Right cardiac atrium (tissue), 5 donors: ENCODE data around the gene PAFAH1B2. TPM values are rescaled to one million over a fixed set of nuclear protein-coding genes. Genes with fewer than 3 reads are reported as not detected.

Source experiments
- ATAC-seq, 2 donors: fragments of 200-7000 bp; cut with Tn5 transposase; one replicate each; pipeline versions ENCODE4 v1.8.0 to v1.9.1; 2020; ENCODE audit warnings: moderate library complexity in 2 of 2, mild to moderate bottlenecking in 1 of 2
- DNase-seq, 3 donors: peaks; one replicate each; pipeline ENCODE4 v3.0.0-alpha.2; 2020
- H3K27ac ChIP-seq: one replicate; pipeline ENCODE4 v1.5.1; 2013; ENCODE audit warnings: mild to moderate bottlenecking, low read length, control low read depth, moderate library complexity
- H3K27me3 ChIP-seq: one replicate; pipeline ENCODE4 v1.6.1; 2013; ENCODE audit not compliant: control insufficient read depth, insufficient read depth
- H3K4me1 ChIP-seq: one replicate; pipeline ENCODE4 v1.6.1; 2013; ENCODE audit warnings: low read length; ENCODE audit not compliant: control insufficient read depth, insufficient read depth
- H3K4me3 ChIP-seq: one replicate; pipeline ENCODE4 v1.5.1; 2013; ENCODE audit warnings: low read length, control low read depth
- H3K9me3 ChIP-seq: one replicate; pipeline ENCODE4 v1.6.1; 2013; ENCODE audit warnings: low read length; ENCODE audit not compliant: control insufficient read depth
- WGBS: extraction: QIAGEN DNeasy Blood & Tissue Kit; methylation state at CpG from one replicate; pipeline ENCODE4 v1.1.7; 2013; 5-methylcytosine and 5-hydroxymethylcytosine counted together
- intact Hi-C, 4 donors: fragments of 100-400 bp; cut with DNase I; formaldehyde crosslinking; loops; one replicate each; pipeline versions ENCODE4 v1.11.0 to v1.14.0; 2022 to 2023
- polyA plus RNA-seq: library from polyadenylated mRNA; stranded (reverse); fragments of 200-250 nt; gene quantifications from one replicate; pipeline ENCODE4 v1.2.3, GENCODE V29; 2013
- total RNA-seq, 4 donors: library from RNA; stranded (reverse); fragmentation: NEBNext Ultra II Directional; extraction: Animal tissue kit (Norgen Biotek cat#: 25700); gene quantifications; one replicate each; pipeline ENCODE4 v1.2.1, GENCODE V29; 2021
- donor health status: healthy with polysubstance abuse.
- donor health status: DM: no; HTN: yes; CAD: no.
- donor health status: DM: no; HTN: no; CAD: no.
- donor health status: DM: no; HTN: yes; CAD: no; lungs with severe emphysema.
- donor health status: DM: yes; HTN: yes; CAD: no.

PAFAH1B2 gene
- total and polyA plus RNA-seq, 5 donors = 20.4 to 68.1 (median 57.1) TPM

DNA sequence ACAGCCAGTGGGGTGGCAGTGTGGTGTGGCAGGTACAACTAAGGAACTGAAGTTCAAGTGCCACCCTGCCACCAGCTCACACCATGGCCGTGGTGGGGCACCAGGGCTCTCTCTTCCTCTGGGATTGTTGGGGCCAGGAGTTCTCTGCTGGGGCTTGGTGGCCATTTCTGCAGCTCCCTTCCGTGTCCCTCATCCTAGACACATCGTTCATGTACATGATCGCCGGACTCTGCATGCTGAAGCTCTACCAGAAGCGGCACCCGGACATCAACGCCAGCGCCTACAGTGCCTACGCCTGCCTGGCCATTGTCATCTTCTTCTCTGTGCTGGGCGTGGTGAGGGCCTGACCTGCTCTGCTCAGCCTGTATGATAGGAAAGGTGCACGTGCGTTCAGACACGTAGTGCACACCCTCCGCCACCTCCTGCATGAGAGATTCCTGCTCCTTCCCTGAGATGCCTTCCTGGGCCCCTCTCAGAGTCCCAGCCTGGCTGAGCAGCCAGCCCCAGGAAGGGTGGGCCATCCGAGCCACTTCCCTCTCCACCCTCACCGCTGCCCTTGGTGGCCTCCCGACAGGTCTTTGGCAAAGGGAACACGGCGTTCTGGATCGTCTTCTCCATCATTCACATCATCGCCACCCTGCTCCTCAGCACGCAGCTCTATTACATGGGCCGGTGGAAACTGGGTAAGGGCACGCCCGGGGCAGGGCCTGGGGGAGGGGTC lies 47.8 kb downstream of the PAFAH1B2 start:
- DNase-seq (peak in 1 of 3 donors; percentile 47), ATAC-seq (no peak)
- WGBS = 91% methylated on average over 26 of the region's 26 CpGs
- H3K27ac ChIP-seq = no peak overlapping the region
- no peaks in the 10 kb centered on the region for H3K4me1 ChIP-seq
- H3K4me3 ChIP-seq = no peak overlapping the region
- H3K9me3 ChIP-seq = no peaks in the 10 kb centered on the region
- intact Hi-C loops = no loop called here
- no peaks in the 10 kb centered on the region for H3K27me3 ChIP-seq

DNA sequence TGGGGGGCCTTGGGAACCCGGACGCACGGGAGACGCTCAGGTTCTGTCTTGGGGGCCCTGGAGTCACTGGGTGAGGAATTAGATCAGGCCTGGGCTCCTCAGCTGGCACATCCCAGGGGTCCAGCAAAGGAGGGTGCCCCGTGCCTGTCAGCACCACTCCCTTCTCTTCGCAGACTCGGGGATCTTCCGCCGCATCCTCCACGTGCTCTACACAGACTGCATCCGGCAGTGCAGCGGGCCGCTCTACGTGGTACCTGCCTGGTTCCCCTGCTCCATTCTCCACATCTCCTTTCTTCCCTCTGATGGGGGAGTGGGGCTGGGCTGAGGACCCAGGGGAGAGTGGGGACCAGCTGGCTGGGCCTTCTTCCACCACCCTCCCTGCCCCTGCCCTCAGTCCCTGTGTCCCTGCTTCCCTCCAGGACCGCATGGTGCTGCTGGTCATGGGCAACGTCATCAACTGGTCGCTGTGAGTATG lies 48.4 kb downstream of the PAFAH1B2 start:
- H3K9me3 ChIP-seq = no peaks in the 10 kb centered on the region
- ATAC-seq (no peak), DNase-seq (peak in 1 of 3 donors; percentile 36)
- H3K27me3 ChIP-seq = no peaks in the 10 kb centered on the region
- intact Hi-C loops = no loop called here
- H3K27ac ChIP-seq = no peak overlapping the region
- H3K4me3 ChIP-seq = no peak overlapping the region
- H3K4me1 ChIP-seq = no peaks in the 10 kb centered on the region
- 93% methylated on average over 17 of the region's 17 CpGs for whole genome bisulfite sequencing

DNA sequence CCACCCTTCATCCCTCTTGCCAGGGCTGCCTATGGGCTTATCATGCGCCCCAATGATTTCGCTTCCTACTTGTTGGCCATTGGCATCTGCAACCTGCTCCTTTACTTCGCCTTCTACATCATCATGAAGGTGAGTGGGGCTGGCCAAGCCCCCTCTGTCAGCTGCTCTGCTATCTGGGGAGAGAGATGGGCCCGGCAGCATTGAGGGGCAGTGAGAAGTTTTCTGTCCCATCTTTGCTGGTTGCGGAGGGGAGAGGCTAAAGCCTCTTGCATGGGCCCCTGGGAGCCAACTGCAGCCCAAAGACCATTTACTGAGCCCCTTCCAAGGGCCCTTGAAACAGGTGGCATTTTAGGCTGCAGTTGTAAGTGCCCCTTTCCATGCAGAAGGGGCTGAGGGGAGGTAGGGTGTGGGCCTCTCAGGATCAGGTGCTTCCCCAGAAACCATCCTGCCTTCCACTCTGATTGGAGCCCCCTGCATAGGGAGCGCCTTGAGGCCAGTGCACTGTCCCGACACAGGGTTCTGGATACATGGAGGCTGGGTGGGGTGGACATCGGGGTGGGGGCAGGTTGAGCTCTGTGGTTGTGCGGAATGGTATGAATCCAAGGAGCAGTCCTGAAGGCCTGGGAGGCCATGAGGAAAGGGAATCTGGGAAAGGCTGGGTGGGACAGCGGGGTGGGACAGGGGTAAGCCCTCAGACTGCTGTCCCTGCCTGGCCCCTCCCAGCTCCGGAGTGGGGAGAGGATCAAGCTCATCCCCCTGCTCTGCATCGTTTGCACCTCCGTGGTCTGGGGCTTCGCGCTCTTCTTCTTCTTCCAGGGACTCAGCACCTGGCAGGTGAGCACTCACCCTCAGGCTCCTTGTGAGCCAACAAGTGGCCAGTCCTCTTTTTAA lies 49.3 kb downstream of the PAFAH1B2 start:
- Histone ChIP-seq H3K9me3 (no peaks in the 10 kb centered on the region), H3K27me3 (no peaks in the 10 kb centered on the region), H3K27ac (no peak overlapping the region), H3K4me3 (no peak overlapping the region), H3K4me1 (no peaks in the 10 kb centered on the region)
- ATAC-seq (no peak), DNase-seq (peak in 1 of 3 donors; percentile 50)
- 94% methylated on average over 15 of the region's 15 CpGs for WGBS
- intact Hi-C loops = no loop called here

DNA sequence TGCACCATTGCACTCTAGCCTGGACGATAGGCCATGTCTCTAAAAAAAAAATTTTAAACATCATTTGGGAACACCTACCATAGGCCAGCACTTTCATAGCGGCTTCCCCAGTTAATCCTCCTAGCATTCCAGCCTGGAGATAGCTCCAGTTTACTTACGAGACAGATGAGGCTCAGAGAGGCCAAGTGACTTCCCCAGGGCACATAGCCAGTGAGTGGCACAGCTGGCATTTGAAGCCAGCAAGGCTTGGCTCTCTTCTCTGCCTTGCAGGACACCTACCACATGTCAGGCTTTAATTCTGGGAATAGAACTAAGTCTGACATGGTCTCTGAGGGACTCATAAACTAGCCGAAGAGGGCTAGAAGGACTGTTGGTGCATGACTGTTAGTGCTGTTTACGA lies 50.2 kb downstream of the PAFAH1B2 start:
- DNase-seq = peak in 1 of 3 donors; percentile 22
- H3K4me3 ChIP-seq = no peak overlapping the region
- no peaks in the 10 kb centered on the region for H3K27me3 ChIP-seq
- ATAC-seq = no peak
- WGBS = 74% methylated on average over 5 of the region's 5 CpGs
- H3K4me1 ChIP-seq = no peaks in the 10 kb centered on the region
- intact Hi-C loops = no loop called here
- no peaks in the 10 kb centered on the region for H3K9me3 ChIP-seq
- H3K27ac ChIP-seq = no peak overlapping the region

DNA sequence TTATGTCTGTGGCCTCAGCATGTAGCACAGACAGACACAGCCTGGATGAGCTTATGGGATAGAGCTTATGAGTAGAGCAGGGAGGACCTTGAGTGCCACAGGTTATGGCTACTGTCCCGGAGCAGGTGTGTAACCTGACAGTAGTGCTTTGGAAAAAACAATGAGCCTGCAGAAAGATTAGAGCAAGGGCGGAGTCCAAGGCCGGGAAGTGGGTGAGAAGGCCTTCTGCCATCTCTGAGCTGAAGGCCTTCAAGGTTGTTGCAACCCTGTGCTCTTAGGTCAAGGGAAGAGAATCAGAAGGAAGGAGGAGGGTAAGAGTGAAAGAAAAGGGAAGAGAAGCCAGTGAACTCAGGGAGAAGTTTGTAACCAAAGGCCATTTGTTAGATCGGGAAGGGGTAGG lies 51.2 kb downstream of the PAFAH1B2 start:
- 85% methylated on average over 4 of the region's 4 CpGs for WGBS
- ATAC-seq = no peak
- DNase-seq = peak in 2 of 3 donors; percentile 10 to 49
- intact Hi-C loops = no loop called here
- no peaks in the 10 kb centered on the region for H3K27me3 ChIP-seq
- H3K4me1 ChIP-seq = no peaks in the 10 kb centered on the region
- no peaks in the 10 kb centered on the region for H3K9me3 ChIP-seq
- H3K4me3 ChIP-seq = no peak overlapping the region
- H3K27ac ChIP-seq = no peak overlapping the region

DNA sequence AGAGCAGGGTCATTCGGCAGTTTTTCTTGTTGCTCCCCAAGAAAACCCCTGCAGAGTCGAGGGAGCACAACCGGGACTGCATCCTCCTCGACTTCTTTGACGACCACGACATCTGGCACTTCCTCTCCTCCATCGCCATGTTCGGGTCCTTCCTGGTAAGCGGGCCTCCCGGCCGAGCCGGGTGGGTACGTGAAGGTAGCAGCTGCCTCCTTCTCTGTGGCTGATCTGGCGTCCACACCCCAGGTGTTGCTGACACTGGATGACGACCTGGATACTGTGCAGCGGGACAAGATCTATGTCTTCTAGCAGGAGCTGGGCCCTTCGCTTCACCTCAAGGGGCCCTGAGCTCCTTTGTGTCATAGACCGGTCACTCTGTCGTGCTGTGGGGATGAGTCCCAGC lies 51.7 kb downstream of the PAFAH1B2 start:
- Histone ChIP-seq H3K27ac (no peak overlapping the region), H3K27me3 (no peaks in the 10 kb centered on the region), H3K4me3 (no peak overlapping the region), H3K9me3 (no peaks in the 10 kb centered on the region), H3K4me1 (no peaks in the 10 kb centered on the region)
- 89% methylated on average over 19 of the region's 19 CpGs for WGBS
- peak in 2 of 3 donors; percentile 15 to 54 for DNase-seq
- intact Hi-C loops = no loop called here
- no peak for ATAC-seq

DNA sequence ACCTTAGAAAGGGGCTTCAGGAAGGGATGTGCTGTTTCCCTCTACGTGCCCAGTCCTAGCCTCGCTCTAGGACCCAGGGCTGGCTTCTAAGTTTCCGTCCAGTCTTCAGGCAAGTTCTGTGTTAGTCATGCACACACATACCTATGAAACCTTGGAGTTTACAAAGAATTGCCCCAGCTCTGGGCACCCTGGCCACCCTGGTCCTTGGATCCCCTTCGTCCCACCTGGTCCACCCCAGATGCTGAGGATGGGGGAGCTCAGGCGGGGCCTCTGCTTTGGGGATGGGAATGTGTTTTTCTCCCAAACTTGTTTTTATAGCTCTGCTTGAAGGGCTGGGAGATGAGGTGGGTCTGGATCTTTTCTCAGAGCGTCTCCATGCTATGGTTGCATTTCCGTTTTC lies 52.9 kb downstream of the PAFAH1B2 start:
- no peak for ATAC-seq
- Histone ChIP-seq H3K4me1 (peaks cover 3% of the 10 kb centered on the region), H3K9me3 (no peaks in the 10 kb centered on the region), H3K27me3 (no peaks in the 10 kb centered on the region), H3K27ac (no peak overlapping the region), H3K4me3 (no peak overlapping the region)
- WGBS = 91% methylated on average over 7 of the region's 7 CpGs
- intact Hi-C loops = no loop called here
- peak in 1 of 3 donors; percentile 48 for DNase-seq

DNA sequence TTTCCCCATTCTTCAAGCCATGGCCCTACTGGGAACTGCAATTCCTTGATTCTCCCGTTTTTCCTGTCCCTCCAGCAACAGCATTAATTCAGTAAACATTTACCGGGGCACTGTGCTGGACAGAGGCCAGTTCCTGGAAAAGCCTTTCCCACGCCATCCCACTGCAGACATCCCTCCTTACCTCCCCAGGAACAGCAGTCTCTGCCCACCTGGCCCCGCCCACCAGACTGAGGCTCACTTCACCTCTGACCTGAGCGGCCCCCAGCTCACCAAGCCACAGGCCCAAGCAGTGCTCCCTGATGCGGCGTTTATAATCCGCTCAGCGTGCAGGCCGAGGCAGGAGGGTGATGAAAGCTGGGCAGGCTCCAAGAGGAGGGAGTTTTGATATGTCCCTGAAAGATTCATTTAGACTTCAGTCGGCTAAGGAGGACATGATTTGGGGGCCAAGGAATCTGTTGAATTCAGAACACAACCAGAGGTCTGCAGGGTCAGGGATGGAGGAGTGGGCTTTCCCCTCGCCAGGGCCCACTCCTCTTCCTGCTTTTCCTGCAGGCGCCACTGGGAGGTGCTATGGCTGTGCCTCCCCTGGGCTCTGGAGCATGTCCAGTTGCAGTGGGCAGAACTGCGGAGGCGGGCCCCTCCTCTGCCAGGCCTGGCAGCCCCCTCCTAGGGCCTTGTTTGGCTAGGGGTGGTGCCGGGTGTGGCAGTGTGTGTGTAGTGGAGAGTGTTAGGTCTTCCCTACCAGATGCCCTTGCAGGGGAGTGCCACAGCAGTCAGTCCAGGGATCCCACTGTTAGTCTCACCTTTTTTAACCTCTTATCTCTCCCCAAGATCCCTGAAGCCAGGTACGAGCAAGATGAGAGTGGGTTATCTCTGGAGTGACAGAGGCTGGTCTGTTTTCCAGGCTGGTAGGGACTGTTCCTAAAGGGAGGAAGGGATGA lies 53.7 kb downstream of the PAFAH1B2 start:
- Histone ChIP-seq H3K4me3 (no peak overlapping the region), H3K9me3 (no peaks in the 10 kb centered on the region), H3K27ac (peak overlapping the region; percentile 78), H3K27me3 (no peaks in the 10 kb centered on the region), H3K4me1 (peaks cover 8% of the 10 kb centered on the region)
- peak; percentile 63 to 83 (median 82) for DNase-seq
- peak; percentile 7 to 8 for ATAC-seq
- intact Hi-C loops = no loop called here
- WGBS = 45% methylated on average over 17 of the region's 17 CpGs

DNA sequence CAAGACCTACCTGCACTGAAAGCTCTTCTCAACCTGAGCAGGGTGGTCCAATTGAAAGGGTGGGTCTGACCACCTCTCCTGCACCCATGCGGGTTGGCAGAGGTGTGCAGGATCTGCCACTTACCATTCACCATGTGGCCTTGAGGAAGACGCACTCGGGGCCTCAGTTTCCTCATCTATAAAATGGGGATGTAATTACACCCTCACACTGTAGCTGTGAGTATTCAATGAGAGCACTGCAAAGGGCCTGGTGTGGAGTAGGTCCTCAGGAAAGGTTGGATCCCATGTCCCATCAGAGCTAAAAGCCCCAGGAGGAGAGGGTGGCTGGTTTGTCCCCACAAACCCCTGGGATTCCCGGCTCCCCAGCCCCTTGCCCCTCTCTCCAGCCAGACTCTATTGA lies 54.5 kb downstream of the PAFAH1B2 start:
- Histone ChIP-seq H3K9me3 (no peaks in the 10 kb centered on the region), H3K4me1 (peaks cover 8% of the 10 kb centered on the region), H3K27me3 (no peaks in the 10 kb centered on the region), H3K27ac (peak overlapping the region; percentile 78), H3K4me3 (peak overlapping the region; percentile 40)
- 62% methylated on average over 4 of the region's 4 CpGs for WGBS
- DNase-seq (peak in 1 of 3 donors; percentile 15), ATAC-seq (peak; percentile 2)
- intact Hi-C loops = no loop called here

DNA sequence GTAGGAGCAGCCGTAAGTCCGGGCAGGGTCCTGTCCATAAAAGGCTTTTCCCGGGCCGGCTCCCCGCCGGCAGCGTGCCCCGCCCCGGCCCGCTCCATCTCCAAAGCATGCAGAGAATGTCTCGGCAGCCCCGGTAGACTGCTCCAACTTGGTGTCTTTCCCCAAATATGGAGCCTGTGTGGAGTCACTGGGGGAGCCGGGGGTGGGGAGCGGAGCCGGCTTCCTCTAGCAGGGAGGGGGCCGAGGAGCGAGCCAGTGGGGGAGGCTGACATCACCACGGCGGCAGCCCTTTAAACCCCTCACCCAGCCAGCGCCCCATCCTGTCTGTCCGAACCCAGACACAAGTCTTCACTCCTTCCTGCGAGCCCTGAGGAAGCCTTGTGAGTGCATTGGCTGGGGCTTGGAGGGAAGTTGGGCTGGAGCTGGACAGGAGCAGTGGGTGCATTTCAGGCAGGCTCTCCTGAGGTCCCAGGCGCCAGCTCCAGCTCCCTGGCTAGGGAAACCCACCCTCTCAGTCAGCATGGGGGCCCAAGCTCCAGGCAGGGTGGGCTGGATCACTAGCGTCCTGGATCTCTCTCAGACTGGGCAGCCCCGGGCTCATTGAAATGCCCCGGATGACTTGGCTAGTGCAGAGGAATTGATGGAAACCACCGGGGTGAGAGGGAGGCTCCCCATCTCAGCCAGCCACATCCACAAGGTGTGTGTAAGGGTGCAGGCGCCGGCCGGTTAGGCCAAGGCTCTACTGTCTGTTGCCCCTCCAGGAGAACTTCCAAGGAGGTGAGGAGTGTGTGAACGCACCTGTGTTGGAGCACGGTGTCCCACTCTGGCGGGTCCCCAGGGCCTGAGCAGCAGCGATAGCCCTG lies 55.2 kb downstream of the PAFAH1B2 start, which contains the start of gene TAGLN:
TAGLN (plus strand) TSS at position 318 of the 863 bp plus-strand sequence. CDS start 3,644 bp downstream, outside the sequence.
- H3K27me3 ChIP-seq = no peaks in the 10 kb centered on the region
- intact Hi-C loops = no loop called here
- H3K27ac ChIP-seq = peak within 1 kb of the TSS; percentile 78
- DNase-seq = peak; percentile 91 to 96 (median 95)
- H3K4me3 ChIP-seq = peak within 1 kb of the TSS; percentile 40
- H3K9me3 ChIP-seq = no peaks in the 10 kb centered on the region
- peak; percentile 82 to 85 for ATAC-seq
- 14% methylated on average over 34 of the region's 34 CpGs for WGBS
- H3K4me1 ChIP-seq = peaks cover 8% of the 10 kb centered on the region
